Nephron (organoid): Measurements from ENCODE around the gene CISD3.

Source experiments
- H3K27ac Mint-ChIP-seq, 3 experiments: 2 replicates each; pipeline ENCODE4 v1.8.0; 2020; ENCODE audit warnings: mixed read lengths in 3 of 3, mild to moderate bottlenecking in 2 of 3, moderate library complexity in 1 of 3
- H3K27me3 Mint-ChIP-seq: 2 replicates; pipeline ENCODE4 v1.8.0; 2021; ENCODE audit warnings: low read depth, mild to moderate bottlenecking, moderate library complexity, mixed read lengths
- H3K36me3 Mint-ChIP-seq: 2 replicates; pipeline ENCODE4 v1.8.0; 2020; ENCODE audit warnings: low read depth, mixed read lengths
- H3K4me1 Mint-ChIP-seq: 2 replicates; pipeline ENCODE4 v1.8.0; 2020; ENCODE audit warnings: mixed read lengths
- H3K4me3 Mint-ChIP-seq, 3 experiments: 2 replicates each; pipeline ENCODE4 v1.8.0; 2020; ENCODE audit warnings: mild to moderate bottlenecking in 3 of 3, mixed read lengths in 3 of 3, moderate library complexity in 2 of 3
- H3K9me3 Mint-ChIP-seq: 2 replicates; pipeline ENCODE4 v1.8.0; 2020; ENCODE audit warnings: mixed read lengths
- TF ChIP-seq, protein P1 (sequence below), 3 experiments: fragments of 200-600 bp; sonication (generic); IDR thresholded peaks; one replicate each; pipeline ENCODE4 v1.5.0; 2021; ENCODE audit warnings: antibody characterized with exemption in 3 of 3; ENCODE audit not compliant: unreplicated experiment in 3 of 3

CISD3 gene

GRCh38 chr17:38762231-38762630 is 32.1 kb downstream of the CISD3 start:
- TF ChIP-seq, protein P1, sequence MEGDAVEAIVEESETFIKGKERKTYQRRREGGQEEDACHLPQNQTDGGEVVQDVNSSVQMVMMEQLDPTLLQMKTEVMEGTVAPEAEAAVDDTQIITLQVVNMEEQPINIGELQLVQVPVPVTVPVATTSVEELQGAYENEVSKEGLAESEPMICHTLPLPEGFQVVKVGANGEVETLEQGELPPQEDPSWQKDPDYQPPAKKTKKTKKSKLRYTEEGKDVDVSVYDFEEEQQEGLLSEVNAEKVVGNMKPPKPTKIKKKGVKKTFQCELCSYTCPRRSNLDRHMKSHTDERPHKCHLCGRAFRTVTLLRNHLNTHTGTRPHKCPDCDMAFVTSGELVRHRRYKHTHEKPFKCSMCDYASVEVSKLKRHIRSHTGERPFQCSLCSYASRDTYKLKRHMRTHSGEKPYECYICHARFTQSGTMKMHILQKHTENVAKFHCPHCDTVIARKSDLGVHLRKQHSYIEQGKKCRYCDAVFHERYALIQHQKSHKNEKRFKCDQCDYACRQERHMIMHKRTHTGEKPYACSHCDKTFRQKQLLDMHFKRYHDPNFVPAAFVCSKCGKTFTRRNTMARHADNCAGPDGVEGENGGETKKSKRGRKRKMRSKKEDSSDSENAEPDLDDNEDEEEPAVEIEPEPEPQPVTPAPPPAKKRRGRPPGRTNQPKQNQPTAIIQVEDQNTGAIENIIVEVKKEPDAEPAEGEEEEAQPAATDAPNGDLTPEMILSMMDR (IDR thresholded peaks at IDR 0.05; ENCODE audit: unreplicated experiment in 3 of 3), result no peak
- H3K27ac Mint-ChIP-seq, result no peak overlapping the region
- no peaks in the 10 kb centered on the region for H3K27me3 Mint-ChIP-seq
- no peaks in the 10 kb centered on the region for H3K9me3 Mint-ChIP-seq
- no peak overlapping the region for H3K4me3 Mint-ChIP-seq
- H3K4me1 Mint-ChIP-seq, result no peaks in the 10 kb centered on the region
- H3K36me3 Mint-ChIP-seq, result peaks cover 67% of the 10 kb centered on the region

DNA sequence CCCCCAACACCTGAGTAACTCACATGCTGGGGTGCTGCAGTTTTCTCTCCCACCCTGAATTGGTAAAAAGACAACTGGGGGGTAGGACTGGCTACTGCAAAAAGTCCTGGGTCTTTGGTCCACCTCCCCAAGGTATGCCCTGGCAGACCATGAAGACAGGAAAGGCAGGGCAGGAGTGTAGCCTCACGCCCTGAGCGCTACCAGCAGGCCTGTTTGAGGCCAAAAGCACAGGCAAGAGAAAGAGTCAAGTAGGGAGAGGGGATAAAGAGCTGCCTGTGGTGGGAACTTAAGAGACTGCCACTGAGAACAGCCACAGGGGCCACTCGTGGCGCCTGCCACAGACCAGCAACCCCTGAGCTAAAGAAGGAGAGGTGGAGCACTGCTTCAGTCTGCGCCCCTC is 36.2 kb downstream of the CISD3 start:
- Mint-ChIP-seq H3K27me3 (no peaks in the 10 kb centered on the region), H3K9me3 (no peaks in the 10 kb centered on the region), H3K4me1 (no peaks in the 10 kb centered on the region), H3K27ac (no peak overlapping the region), H3K36me3 (peaks cover 87% of the 10 kb centered on the region), H3K4me3 (no peak overlapping the region)
- TF ChIP-seq, protein P1 (IDR thresholded peaks at IDR 0.05; ENCODE audit: unreplicated experiment in 3 of 3), result no peak

GRCh38 chr17:38768417-38768816 is 38.3 kb downstream of the CISD3 start:
- H3K27ac Mint-ChIP-seq, result no peak overlapping the region
- H3K4me3 Mint-ChIP-seq, result no peak overlapping the region
- TF ChIP-seq, protein P1 (IDR thresholded peaks at IDR 0.05; ENCODE audit: unreplicated experiment in 3 of 3), result no peak
- H3K4me1 Mint-ChIP-seq, result no peaks in the 10 kb centered on the region
- no peaks in the 10 kb centered on the region for H3K27me3 Mint-ChIP-seq
- no peaks in the 10 kb centered on the region for H3K9me3 Mint-ChIP-seq
- peaks cover 87% of the 10 kb centered on the region for H3K36me3 Mint-ChIP-seq

GRCh38 chr17:38773258-38773657 is 43.1 kb downstream of the CISD3 start:
- Mint-ChIP-seq H3K27me3 (no peaks in the 10 kb centered on the region), H3K4me3 (no peak overlapping the region), H3K4me1 (no peaks in the 10 kb centered on the region), H3K9me3 (no peaks in the 10 kb centered on the region), H3K27ac (no peak overlapping the region), H3K36me3 (peaks cover 77% of the 10 kb centered on the region)
- TF ChIP-seq, protein P1 (IDR thresholded peaks at IDR 0.05; ENCODE audit: unreplicated experiment in 3 of 3), result no peak

GRCh38 chr17:38777641-38778250 is 47.6 kb downstream of the CISD3 start:
- Mint-ChIP-seq H3K36me3 (peaks cover 69% of the 10 kb centered on the region), H3K4me3 (no peak overlapping the region), H3K4me1 (no peaks in the 10 kb centered on the region), H3K27me3 (no peaks in the 10 kb centered on the region), H3K9me3 (no peaks in the 10 kb centered on the region), H3K27ac (no peak overlapping the region)
- TF ChIP-seq, protein P1 (IDR thresholded peaks at IDR 0.05; ENCODE audit: unreplicated experiment in 3 of 3), result no peak
